Cardiac septum (tissue), 1 donor: Measurements from ENCODE around the gene FKBP10. TPM values are rescaled to one million over a fixed set of nuclear protein-coding genes. Genes with fewer than 3 reads are reported as not detected.

ENCODE experiments used
- DNase-seq: peaks from one replicate; pipeline ENCODE4 v3.0.0-alpha.2; 2020; ENCODE audit warnings: low spot score
- intact Hi-C: fragments of 100-400 bp; cut with DNase I; formaldehyde crosslinking; loops from one replicate; pipeline ENCODE4 v1.14.0; 2022
- total RNA-seq: library from RNA; stranded (reverse); fragmentation: NEBNext Ultra II Directional; extraction: Animal tissue kit (Norgen Biotek cat#: 25700); gene quantifications from one replicate; pipeline ENCODE4 v1.2.1, GENCODE V29; 2021
- donor health status: DM: no; HTN: no; CAD: no.

The FKBP10 gene
- total RNA-seq, 1 donor from 2014 or later = 17.7 TPM

- DNase-seq = no peak
- intact Hi-C loops = no loop called here
These were observed 9.5 kb upstream of the FKBP10 start for GRCh38 chr17:41803049-41804020.

GRCh38 chr17:41806685-41807445, 5.9 kb upstream of the FKBP10 start:
- intact Hi-C loops = no loop called here
- no peak for DNase-seq

DNA sequence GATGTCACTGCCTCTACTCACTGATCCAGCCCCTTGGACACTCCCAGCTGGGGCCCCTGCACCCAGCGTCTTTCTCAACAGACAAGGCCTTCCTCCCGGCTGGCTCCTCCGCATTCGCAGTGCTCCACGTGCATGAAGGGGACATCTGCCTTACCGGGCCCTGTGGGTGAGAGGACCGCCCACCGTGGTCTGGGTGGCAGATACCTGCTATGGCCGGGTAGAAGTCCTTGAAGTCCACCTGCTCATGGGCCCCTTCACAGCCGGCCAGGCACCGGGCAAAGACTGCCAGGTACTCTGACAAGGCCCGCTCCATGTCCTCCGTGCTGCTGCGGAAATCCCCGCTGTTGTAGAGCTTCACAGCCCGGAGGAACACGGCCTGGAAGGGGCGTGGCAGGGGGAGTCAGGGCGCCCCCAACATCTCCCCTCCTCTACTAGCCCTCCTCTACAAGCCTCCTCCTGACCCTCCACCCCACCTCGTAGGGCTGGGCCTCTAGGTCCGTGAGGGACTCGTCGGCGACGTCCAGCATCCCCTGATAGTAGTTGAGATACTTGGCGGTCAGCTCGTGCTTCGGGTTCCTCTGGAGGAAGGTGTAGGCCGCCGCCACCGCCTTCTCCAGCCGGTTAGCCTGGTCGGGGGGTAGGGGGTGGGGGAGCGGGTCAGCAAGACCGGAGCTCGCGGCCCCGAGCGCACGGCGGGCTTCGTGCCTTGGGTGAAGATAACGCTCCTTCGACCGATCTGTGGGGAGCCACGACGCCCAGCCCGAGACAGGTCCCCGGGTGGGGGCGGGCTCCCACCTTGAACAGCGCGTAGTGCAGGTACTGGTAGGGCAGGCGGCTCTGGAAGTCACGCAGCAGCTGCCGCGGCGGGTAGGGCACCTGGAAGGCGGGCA, 1.9 kb upstream of the FKBP10 start:
- intact Hi-C loops = loop anchor here (10.0 kb wide), 1 partner anchor 54 kb away; the partner anchor contains the start of gene KLHL11
- DNase-seq = no peak

GRCh38 chr17:41811549-41812380, 1.0 kb upstream of the FKBP10 start, which contains the start of gene P3H4:
P3H4 (minus strand) TSS chr17:41811949; CDS start chr17:41811915, 34 bp downstream.
- intact Hi-C loops = loop anchor here (10.0 kb wide), 1 partner anchor 53 kb away; the partner anchor contains the start of gene KLHL11
- peak; percentile 83 for DNase-seq

- intact Hi-C loops = loop anchor here (10.0 kb wide), 1 partner anchor 52 kb away; the partner anchor contains the start of gene KLHL11
These were observed 412 bp downstream of the FKBP10 start for GRCh38 chr17:41813152-41813680.

GRCh38 chr17:41813699-41814124, 908 bp downstream of the FKBP10 start:
- DNase-seq = no peak
- intact Hi-C loops = loop anchor here (10.0 kb wide), 1 partner anchor 51 kb away; the partner anchor contains the start of gene KLHL11

More at GRCh38 chr17:41813152-41813680, 412 bp downstream of the FKBP10 start:
- DNase-seq = no peak

- no peak for DNase-seq
- intact Hi-C loops = loop anchor here (10.0 kb wide), 1 partner anchor 51 kb away; the partner anchor contains the start of gene KLHL11
These were observed 1.4 kb downstream of the FKBP10 start for GRCh38 chr17:41814195-41814594.

DNA sequence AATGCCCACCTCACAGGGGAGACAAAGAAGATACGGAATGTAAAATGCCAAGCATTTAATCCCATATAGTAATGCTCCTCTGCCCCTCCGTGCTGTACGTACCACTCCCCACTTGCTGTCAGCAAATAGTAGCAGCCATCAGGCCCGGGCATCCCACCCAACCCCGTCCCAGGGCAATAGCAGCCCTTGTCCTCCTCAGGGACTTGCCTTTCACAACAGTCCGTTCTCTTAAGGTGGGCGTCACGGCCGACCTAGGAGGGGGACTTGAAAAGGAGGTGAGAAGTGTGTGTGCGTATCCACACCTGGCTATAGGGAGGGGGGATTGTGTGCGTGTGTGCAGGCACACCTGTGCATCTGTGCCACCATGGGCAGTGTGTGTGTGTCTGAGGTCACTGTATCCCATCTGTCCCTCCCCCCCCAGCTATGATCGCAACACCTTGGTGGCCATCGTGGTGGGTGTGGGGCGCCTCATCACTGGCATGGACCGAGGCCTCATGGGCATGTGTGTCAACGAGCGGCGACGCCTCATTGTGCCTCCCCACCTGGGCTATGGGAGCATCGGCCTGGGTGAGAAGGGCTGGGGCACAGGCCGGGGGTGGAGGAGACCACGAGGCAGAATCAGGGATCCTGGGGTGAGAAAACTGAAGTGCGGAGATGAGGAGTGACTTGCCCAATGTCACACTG, 4.0 kb downstream of the FKBP10 start:
- no peak for DNase-seq
- intact Hi-C loops = loop anchor here (10.0 kb wide), 1 partner anchor 48 kb away; the partner anchor contains the start of gene KLHL11

DNA sequence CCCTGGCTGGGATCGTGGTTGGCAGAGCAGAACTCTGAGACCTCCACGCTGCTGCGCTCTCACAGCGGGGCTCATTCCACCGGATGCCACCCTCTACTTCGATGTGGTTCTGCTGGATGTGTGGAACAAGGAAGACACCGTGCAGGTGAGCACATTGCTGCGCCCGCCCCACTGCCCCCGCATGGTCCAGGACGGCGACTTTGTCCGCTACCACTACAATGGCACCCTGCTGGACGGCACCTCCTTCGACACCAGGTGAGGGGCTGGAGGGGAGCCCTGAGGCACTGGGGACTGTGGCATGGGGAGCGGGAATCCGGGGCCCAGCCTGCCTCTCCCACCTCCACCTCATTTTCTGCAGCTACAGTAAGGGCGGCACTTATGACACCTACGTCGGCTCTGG, 5.2 kb downstream of the FKBP10 start:
- intact Hi-C loops = loop anchor here (10.0 kb wide), 1 partner anchor 47 kb away; the partner anchor contains the start of gene KLHL11
- no peak for DNase-seq

GRCh38 chr17:41821776-41822175, 9.0 kb downstream of the FKBP10 start:
- intact Hi-C loops = no loop called here
- DNase-seq = no peak

GRCh38 chr17:41822216-41823140, 9.7 kb downstream of the FKBP10 start:
- DNase-seq = no peak
- intact Hi-C loops = no loop called here

- intact Hi-C loops = no loop called here
- no peak for DNase-seq
These were observed 10.3 kb downstream of the FKBP10 start for GRCh38 chr17:41823141-41823524.

- intact Hi-C loops = no loop called here
- DNase-seq = no peak
These were observed 10.8 kb downstream of the FKBP10 start for GRCh38 chr17:41823580-41823979.

GRCh38 chr17:41824086-41824485, 11.3 kb downstream of the FKBP10 start:
- no peak for DNase-seq

DNA sequence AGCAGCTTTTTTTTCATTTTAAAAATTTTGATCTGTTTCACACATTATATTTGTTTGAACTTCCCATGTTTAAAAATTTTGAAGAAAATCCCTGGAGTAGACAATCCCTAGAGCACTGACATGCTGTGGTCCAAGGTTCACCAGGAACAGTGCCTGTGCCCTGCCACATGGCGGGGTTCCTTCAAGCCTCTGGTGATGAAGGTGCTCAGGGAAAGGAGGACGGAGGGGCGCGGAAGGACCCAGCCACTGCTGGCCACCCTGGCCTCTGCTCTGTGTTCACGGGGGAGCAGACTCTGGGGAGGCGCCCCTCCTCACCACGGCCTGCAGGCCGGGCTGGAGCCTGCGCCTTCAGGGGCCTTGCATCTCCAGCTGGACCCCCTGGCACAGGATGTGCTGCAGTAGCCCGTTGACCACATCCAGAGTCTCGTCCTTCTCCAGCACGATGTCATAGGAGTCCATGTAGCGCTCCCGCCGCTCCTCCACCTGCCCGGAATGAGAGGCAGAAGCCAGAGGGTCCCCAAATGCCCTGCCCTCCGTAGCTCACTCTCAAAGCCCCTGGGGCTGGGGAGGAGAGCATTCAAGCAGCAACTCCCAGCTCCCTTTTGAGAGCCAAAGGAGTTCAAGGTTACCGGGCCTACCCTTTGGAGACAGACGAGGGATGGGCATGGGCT, 12.5 kb downstream of the FKBP10 start:
- intact Hi-C loops = no loop called here
- DNase-seq = no peak

More at GRCh38 chr17:41824086-41824485, 11.3 kb downstream of the FKBP10 start:
- intact Hi-C loops = no loop called here
